ENCODE measurements around the gene DYNC1I1.

- no peak for TF ChIP-seq EZH2phosphoT487 (IDR thresholded peaks at IDR 0.05; ENCODE audit: borderline replicate concordance)
- TF ChIP-seq, protein P1, sequence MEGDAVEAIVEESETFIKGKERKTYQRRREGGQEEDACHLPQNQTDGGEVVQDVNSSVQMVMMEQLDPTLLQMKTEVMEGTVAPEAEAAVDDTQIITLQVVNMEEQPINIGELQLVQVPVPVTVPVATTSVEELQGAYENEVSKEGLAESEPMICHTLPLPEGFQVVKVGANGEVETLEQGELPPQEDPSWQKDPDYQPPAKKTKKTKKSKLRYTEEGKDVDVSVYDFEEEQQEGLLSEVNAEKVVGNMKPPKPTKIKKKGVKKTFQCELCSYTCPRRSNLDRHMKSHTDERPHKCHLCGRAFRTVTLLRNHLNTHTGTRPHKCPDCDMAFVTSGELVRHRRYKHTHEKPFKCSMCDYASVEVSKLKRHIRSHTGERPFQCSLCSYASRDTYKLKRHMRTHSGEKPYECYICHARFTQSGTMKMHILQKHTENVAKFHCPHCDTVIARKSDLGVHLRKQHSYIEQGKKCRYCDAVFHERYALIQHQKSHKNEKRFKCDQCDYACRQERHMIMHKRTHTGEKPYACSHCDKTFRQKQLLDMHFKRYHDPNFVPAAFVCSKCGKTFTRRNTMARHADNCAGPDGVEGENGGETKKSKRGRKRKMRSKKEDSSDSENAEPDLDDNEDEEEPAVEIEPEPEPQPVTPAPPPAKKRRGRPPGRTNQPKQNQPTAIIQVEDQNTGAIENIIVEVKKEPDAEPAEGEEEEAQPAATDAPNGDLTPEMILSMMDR (conservative IDR thresholded peaks at IDR 0.05; ENCODE audit: low read length) = no peak
Measured at GRCh38 chr7:96023387-96023786, 251.0 kb downstream of the DYNC1I1 start.

Data from Loucy (cell line).